ENCODE measurements around the gene LCLAT1.

LCLAT1 gene

DNA sequence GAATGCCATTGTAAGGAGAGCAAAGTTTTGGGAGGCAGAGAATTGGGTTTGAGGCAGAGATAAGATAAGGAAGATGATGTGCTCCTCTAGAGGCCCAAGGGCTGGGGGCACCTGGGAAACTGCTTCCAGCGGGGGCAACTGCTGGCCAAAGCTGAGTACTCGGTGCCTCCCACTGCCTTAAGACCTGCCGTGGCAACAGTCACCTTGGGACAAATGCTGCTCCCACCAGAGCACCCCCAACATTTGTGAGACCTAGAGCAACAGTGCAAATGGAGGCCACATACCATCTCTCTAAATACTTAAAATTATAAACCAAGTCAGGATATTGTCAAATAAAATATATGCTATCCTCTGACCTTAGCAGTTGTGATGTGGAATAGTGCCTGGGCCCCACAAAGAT lies 233.1 kb downstream of the LCLAT1 start:
- DNase-seq, result no peak

DNA sequence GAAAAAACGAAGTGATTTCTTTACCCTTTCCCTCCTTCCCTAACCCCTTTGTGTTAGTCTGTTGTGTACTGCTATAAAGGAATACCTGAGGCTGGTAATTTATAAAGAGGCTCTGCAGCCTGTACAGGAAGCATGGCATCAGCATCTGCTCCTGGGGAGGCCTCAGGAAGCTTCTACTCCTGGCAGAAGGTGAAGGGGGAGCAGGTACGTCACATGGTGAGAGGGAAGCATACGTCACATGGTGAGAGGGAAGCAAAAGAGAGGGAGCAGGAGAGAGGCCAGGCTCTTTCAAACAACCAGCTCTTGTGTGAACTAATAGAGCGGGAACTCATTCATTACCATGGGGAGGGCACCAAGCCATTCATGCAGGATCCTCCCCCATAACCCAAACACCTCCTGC lies 234.0 kb downstream of the LCLAT1 start:
- no peak for DNase-seq

DNA sequence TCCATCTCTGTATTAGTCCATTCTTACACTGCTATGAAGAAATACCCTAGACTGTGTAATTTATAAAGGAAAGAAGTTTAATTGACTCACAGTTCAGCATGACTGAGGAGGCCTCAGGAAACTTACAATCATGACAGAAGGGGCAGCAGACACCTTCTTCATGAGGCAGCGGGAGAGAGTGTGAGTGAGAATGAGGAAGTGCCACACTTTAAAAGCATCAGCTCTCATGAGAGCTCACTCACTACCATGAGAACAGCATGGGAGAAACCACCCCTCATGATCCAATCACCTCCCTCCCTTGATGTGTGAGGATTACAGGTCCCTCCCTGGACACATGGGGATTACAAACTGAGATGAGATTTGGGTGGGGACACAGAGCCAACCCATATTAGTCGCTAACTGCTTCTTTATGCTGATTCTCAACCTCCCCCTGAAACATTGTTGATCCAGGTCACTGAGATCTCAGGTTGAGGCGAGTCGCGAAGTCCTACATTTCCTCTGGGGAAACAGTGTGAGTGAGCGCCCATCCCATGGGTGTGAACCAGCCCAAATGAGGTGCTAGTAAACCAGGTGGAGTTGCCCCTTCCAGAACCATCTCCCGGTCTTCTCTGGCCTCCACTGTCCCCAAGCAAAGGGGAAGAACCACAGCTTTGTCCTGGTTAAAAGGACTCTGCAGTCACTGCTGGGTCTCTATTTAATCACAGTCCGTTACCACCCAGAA lies 236.3 kb downstream of the LCLAT1 start:
- DNase-seq, result no peak

DNA sequence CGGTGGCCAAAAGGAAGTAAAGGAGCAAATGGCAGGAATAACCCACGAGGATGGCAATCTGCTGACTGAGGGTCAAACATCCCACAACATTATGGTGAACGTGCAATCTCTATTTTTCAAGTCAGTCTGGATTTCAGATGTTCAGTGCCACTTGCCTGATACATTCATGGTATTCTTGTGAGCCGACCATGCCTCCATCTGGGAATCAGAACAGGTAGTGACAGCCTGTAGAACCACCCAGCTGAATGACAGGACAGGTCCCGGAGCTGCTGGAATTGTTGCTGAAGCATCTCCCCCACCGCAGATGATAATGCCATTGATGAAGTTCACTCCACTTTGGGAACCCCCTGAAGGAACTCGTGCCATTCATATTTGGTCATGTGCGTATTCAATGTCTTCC lies 237.0 kb downstream of the LCLAT1 start:
- no peak for DNase-seq

DNA sequence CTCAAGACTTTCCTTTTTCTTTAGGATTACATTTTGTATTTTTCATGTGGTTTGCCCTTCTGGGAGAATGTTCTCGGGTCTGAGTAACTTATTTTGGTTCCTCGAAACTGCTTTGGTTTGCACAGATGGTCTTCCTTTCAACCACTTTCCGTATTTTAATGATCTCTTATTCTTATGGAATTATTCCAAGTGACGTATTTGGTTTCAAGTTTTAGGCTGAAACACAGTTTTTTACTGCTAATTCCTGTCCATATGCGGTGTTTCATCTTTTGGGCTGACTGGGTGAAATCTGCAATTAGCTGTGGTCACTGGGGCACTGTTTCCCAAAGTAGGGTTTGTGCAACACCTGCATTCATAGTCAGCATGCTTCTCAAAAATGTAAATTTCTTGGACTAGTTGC lies 237.5 kb downstream of the LCLAT1 start:
- no peak for DNase-seq

DNA sequence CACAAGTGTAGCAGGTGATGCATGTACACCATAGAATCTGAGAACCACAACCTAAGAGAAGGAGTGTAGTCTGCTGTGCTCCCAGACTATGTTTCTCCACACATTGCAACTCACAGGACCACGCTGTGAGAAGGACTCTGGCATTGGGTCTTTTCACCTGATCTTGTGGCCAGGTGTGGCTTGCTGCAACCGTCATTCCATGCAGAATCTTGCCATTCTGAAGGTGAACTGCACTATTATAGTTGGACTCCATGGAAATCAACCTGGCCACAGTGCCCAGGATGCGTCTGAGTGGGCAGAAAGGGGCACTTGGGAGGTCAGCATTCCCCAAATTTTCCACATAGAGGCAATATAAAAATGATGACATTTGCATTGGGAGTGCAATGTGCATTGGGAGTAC lies 237.9 kb downstream of the LCLAT1 start:
- no peak for DNase-seq

DNA sequence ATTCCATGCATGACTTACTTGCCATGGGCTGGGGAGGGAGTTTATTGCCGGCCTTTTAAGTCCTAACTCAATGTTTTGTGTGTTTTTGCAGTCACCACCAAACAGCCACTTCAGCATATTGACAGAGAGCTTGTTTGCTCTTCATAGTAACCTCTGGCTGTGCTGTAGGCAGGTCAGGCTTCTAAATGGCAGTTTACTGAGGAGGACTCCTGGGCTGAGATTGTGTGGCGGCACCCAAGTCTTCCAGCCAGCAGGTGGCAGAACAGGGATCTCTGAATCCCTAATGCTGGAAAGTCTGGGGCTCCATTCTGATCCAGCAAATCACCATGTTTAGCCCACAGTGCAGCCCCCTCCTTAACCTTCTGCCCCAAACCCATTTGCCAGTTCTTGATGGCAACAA lies 239.0 kb downstream of the LCLAT1 start:
- DNase-seq, result no peak

DNA sequence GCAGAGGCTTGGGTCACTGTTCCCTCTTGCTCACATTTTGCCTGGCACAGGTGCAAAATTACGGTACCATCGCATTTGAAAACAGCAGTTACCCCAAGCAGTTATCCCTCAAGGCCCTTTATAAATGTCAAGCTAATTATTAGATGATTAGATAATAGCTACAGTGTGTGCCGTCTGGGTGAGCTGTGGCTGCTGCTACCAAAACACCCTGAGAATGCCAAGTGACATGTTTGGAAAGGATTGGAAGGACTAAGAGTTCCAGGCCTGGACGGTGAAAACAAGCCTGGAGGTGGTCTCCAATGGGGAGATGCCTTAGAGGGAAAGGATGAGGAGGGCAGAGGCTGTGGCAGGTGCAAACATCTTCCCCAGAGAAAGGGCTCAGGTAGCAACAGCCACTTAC lies 239.6 kb downstream of the LCLAT1 start:
- DNase-seq, result no peak

DNA sequence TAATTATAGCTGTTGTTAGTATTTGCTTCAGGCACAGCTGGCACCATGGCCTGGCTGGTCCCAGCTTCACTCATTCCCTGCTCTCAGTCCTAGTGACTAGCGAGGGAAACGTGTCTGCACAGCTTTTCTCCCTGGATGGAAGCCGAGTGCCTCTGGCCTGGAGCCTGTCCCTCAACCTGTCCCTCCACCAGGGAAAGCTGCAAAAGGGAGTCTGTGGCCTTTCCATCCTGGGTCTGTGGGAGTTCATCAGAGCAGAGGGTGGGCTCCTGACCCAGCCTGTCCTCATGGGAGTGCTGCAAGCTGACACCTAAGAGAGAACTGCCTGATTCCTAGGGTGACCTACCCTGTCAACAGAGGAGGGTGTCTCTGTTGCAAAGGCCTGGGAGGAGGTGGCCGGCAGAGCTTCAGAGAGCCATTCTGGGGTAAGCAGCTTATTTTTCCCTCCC lies 241.9 kb downstream of the LCLAT1 start:
- DNase-seq, result no peak

DNA sequence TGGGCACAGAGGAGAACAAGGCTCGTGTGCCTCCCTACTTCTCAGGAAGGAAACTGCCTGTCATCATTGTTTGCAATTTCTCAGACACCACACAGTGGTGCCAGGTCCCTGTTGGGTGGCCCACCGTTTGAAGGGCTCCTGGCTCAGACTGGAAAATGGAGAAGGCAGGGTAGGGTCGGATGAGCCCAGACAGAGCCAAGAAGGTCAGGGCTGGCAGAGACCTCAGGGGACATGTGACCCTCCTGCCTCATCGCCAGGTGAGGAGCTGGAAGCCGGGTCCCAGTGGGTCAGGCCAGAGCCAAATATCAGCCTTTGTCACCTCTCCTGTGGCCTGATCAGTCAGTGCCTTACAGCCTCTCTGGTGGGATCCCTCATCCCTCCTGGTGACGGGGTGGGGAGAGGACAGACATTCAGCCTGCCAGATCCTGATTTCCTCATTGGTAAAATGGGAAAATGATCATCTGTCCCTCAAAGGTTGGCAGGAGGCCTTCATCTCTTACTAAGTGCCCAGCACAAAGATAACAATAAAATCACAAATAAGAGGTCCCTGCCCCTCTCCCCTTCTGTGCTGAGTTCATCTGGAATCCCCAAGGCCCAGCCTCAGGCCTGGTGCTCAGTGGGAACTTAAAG lies 242.6 kb downstream of the LCLAT1 start:
- DNase-seq, result no peak

DNA sequence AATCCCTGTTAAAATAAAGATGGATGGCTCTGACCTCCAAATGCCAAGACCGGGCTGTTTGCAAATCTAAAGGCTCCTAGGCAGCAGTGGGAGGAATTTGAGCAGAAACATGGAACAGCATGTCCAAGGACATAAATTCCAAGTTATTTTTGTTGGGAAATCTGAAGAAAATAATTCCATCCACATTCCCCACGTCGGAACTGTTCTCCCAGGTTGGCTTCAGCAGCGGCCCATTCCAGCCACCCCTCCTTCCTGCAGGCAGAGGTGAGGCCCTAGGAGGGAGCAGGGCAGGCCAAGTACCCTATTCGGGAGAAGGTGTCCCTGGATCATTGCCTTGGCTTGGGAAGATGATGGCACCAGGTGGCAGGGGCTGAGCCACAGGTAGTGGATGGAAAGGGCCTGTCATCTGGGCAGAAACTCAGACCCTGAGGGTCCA lies 243.1 kb downstream of the LCLAT1 start:
- DNase-seq, result no peak

DNA sequence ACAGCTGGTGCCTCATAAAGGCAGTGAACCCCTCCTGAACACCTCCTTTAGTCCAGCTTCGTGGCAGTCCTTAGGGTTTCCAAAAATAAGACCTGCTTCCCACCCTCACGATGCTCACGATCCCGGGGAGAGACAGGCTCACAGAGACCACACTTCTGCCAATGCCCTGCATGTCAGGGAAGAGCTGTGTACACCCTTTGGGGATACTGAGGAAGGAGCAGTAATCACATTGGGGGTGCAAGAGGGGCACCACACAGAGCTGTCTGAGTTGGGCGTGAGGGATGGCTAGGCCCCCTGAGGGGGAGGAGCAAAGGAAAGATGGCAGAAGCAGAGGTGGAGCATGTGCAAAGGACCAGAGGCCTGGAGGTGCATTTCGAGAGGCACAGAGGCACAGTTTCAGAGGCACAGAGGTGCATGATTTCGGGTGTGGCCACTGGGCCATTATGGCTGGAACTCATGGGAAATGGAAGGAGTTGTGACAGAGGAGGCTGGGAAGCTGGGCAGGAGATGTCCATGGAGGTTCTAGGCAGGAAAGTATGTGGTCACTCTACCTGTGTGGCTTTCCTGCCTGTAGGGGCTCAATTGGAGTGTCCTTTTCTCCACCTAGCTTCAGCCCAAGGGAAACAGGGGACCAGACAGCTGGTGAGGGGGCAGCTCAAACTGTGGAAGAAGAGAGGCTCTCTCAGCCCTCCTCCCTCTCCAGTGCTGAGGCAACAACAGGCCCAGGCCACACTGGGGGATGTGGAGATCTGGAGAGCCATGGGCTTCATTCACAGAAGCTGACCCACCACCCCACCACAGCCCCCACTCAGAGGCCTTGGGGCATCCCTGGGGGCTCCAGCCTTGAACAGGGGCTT lies 244.3 kb downstream of the LCLAT1 start:
- no peak for DNase-seq

DNA sequence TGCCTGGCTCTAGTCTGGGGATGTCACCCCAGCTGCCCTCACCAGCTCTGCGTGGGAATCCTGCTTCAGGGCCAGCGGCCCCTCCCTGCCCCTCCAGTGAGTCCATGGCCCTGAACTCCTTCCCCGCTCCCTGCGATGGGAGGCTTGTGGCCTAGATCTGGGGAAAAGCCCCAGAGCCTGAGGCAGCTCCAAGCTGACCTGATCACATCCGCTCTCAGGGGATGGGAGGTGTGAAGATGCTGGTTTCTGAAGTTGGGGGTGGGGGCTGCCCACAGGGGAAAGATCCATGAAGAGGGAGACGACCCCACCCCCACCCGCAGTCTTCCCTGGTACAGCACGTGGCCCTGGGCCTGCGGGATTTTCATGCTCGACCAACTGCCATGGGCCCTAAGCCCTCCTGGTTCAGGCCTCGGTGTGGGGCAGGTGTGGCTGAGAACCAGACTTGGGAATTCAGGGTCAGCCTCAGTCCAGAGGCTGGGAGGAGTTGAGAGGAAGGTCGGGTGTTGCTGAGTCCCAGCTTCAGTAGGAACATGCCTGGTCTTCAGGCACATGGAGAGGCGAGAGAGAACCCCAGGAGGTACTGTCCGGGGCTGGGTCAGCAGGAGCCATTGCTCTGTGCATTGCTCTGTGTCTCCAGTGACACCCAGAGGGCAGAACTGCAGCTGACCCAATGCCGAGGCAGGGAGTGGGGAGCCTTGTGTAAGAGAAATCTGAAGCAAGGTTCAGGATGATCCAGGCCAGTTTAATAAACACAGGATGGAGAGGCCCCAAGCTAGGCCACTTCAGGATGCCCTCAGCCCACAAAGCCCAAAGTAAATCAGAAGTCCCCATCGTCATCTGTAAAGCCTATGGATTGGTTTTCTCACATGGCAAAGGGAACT lies 245.1 kb downstream of the LCLAT1 start:
- DNase-seq, result no peak

DNA sequence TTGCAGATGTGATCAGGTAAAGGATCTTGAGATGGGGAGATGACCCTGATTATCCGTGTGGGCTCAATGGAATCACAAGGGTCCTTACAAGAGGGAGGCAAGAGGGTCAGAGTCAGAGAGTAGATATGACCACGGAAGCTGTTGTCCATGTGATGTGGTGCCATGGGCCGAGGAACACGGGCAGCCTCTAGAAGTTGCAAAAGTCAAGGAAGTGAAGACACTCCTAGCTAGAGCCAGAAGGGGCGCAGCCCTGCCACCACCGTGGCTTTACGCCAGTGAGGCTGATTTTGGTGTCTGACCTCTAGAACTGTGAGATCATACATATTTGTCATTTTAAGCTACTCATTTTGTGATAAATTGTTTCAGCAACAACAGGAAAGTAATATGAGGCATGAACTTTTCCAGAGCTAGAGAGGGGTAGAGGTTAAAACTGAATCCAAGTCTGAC lies 245.8 kb downstream of the LCLAT1 start:
- DNase-seq, result peak; percentile 11
